ENCODE measurements around the gene DPP4.
"Not testable (repeated sequence)": the region's sequence is repeated elsewhere in the genome, so short reads cannot be mapped to it uniquely, and the experiment has no call there.

GRCh38 chr2:162049089-162049488, 24.9 kb downstream of the DPP4 start:
- TF ChIP-seq CTCF (IDR thresholded peaks at IDR 0.05); RAD21 (conservative IDR thresholded peaks at IDR 0.05 in 1 of 2, IDR thresholded peaks at IDR 0.05 in 1 of 2); JUN (IDR thresholded peaks at IDR 0.05); MYC (IDR thresholded peaks at IDR 0.05; ENCODE audit: borderline replicate concordance, low read length); HDAC2 (IDR thresholded peaks at IDR 0.05): not testable (repeated sequence)
